GM11168 (cell line): ENCODE results near the gene DDX39A.
"Not testable (repeated sequence)": the region's sequence is repeated elsewhere in the genome, so short reads cannot be mapped to it uniquely, and the experiment has no call there.

Experiments used
- in situ Hi-C: fragments of 300-500 bp; cut with MboI; formaldehyde crosslinking; loops from one replicate; pipeline ENCODE4 v1.12.0; 2022; ENCODE audit warnings: low sequenced_read_pairs; ENCODE audit not compliant: unreplicated experiment

The DDX39A gene

GRCh38 chr19:14370169-14370939 lies 48.8 kb downstream of the DDX39A start:
- in situ Hi-C loops: loop anchor here (5.0 kb wide), 1 partner anchor 37 kb away; no protein-coding TSS in a partner anchor

GRCh38 chr19:14369399-14370168 lies 49.6 kb downstream of the DDX39A start:
- in situ Hi-C loops: loop anchor here (5.0 kb wide), 1 partner anchor 38 kb away; no protein-coding TSS in a partner anchor

- in situ Hi-C loops: no loop called here
Observed at GRCh38 chr19:14368011-14368513, 51.1 kb downstream of the DDX39A start.

GRCh38 chr19:14367016-14367415 lies 52.1 kb downstream of the DDX39A start:
- in situ Hi-C loops: no loop called here

GRCh38 chr19:14366529-14366928 lies 52.6 kb downstream of the DDX39A start:
- in situ Hi-C loops: no loop called here

GRCh38 chr19:14364098-14364443 lies 55.1 kb downstream of the DDX39A start:
- in situ Hi-C loops: not testable (repeated sequence)

- in situ Hi-C loops: no loop called here
Observed at GRCh38 chr19:14363183-14364097, 55.7 kb downstream of the DDX39A start.

- in situ Hi-C loops: no loop called here
Observed at GRCh38 chr19:14361824-14362223, 57.3 kb downstream of the DDX39A start.
